DOHH2 (cell line): ENCODE measurements around the gene LCN2.

Experiments
- H3F3A ChIP-seq: fragments of 200-600 bp; sonication (generic), shearing (Covaris generic); 2 replicates; pipeline ENCODE4 v1.6.0; 2016; ENCODE audit warnings: antibody characterized with exemption, mild to moderate bottlenecking; ENCODE audit not compliant: control insufficient read depth, insufficient read depth
- H3K27ac ChIP-seq: fragments of 200-600 bp; sonication (generic); 2 replicates; pipeline ENCODE4 v1.5.1; 2014; ENCODE audit warnings: low read depth, mild to moderate bottlenecking, low read length, moderate library complexity
- H3K27me3 ChIP-seq: fragments of 200-600 bp; sonication (generic); 2 replicates; pipeline ENCODE4 v1.6.1; 2014; ENCODE audit warnings: mild to moderate bottlenecking, low read length, mixed read lengths; ENCODE audit not compliant: control insufficient read depth
- H3K36me3 ChIP-seq: fragments of 200-600 bp; sonication (generic); 2 replicates; pipeline ENCODE4 v1.6.1; 2014; ENCODE audit warnings: mild to moderate bottlenecking, low read length, moderate library complexity, mixed read lengths; ENCODE audit not compliant: control insufficient read depth
- H3K4me1 ChIP-seq: fragments of 200-600 bp; sonication (generic); 2 replicates; pipeline ENCODE4 v1.6.1; 2014; ENCODE audit warnings: mild to moderate bottlenecking, low read length, mixed read lengths; ENCODE audit not compliant: control insufficient read depth
- H3K4me2 ChIP-seq: fragments of 200-600 bp; sonication (generic); 2 replicates; pipeline ENCODE4 v1.6.0; 2014; ENCODE audit warnings: mild to moderate bottlenecking, low read length, moderate library complexity
- H3K4me3 ChIP-seq: fragments of 200-600 bp; sonication (generic); 2 replicates; pipeline ENCODE4 v1.5.1; 2014; ENCODE audit warnings: mild to moderate bottlenecking, low read length, mixed read lengths
- H3K79me2 ChIP-seq: fragments of 200-600 bp; sonication (generic); 2 replicates; pipeline ENCODE4 v1.6.1; 2014; ENCODE audit warnings: mild to moderate bottlenecking, low read length, mixed read lengths; ENCODE audit not compliant: control insufficient read depth
- H3K9me2 ChIP-seq: fragments of 200-600 bp; sonication (generic); replicated peaks from 2 replicates; pipeline ENCODE4 v1.6.1; 2014; ENCODE audit warnings: mild to moderate bottlenecking, low read length, mixed read lengths; ENCODE audit not compliant: control insufficient read depth
- H3K9me3 ChIP-seq: fragments of 200-600 bp; sonication (generic); 2 replicates; pipeline ENCODE4 v1.6.1; 2014; ENCODE audit warnings: antibody characterized with exemption, low read length, mixed read lengths; ENCODE audit not compliant: control insufficient read depth, insufficient read depth
- H4K20me1 ChIP-seq: fragments of 200-600 bp; sonication (generic); 2 replicates; pipeline ENCODE4 v1.6.0; 2014; ENCODE audit warnings: low read depth, mild to moderate bottlenecking, antibody characterized with exemption, low read length, moderate library complexity; ENCODE audit not compliant: control insufficient read depth, insufficient read depth
- EZH2phosphoT487 ChIP-seq: fragments of 200-600 bp; sonication (generic); IDR thresholded peaks from 2 replicates; pipeline ENCODE4 v1.6.1; 2017; ENCODE audit warnings: borderline replicate concordance, mild to moderate bottlenecking, antibody characterized with exemption, low read length, moderate library complexity, mixed read lengths
- TF ChIP-seq, protein P1 (sequence below): fragments of 200-600 bp; sonication (generic); IDR thresholded peaks from one replicate; pipeline ENCODE4 v1.5.1; 2014; ENCODE audit warnings: antibody characterized with exemption, mild to moderate bottlenecking, low read depth, low read length; ENCODE audit not compliant: poor library complexity, severe bottlenecking

LCN2 gene

DNA sequence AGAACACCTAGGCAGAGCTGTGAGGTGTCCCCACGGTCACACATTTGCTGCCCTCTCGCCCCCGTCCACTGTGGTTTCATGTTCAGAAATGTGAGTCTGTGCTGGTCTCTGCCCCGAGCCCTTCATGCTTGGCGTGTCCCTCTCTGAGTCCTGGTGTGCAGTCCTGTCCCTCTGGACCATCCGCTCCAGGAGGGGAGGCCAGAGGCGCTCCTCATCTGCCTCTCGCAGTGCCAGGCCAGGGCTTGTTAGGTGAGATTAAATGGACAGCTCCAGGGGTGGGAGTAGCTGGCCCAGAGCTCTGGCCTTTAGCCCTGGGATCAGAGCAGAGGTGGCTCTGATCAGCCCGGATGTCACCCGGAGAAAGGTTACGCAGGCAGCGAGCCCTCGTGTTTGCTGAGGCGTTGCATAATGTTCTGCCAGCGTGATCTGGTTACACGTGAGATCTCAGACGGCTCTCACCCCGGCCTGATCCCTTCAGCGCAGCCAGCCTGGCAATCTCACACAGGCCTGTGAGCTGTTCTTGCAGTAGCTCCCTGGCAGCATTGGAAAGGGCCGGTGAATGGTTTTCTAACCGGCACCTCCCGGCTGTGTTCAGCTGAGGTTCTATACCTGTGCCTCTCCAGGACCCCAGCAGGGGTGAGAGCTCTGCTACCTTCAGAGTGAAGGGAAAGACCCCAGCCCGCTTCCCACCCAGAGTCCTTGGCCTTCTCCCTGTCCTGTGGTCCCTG, 46.2 kb upstream of the LCN2 start:
- no peaks in the 10 kb centered on the region for H4K20me1 ChIP-seq
- H3K9me2 ChIP-seq, result no peaks in the 10 kb centered on the region
- peaks cover 52% of the 10 kb centered on the region for H3K36me3 ChIP-seq
- peaks cover 8% of the 10 kb centered on the region for H3K79me2 ChIP-seq
- H3K9me3 ChIP-seq, result no peaks in the 10 kb centered on the region
- H3F3A ChIP-seq, result no peaks in the 10 kb centered on the region
- TF ChIP-seq, protein P1, sequence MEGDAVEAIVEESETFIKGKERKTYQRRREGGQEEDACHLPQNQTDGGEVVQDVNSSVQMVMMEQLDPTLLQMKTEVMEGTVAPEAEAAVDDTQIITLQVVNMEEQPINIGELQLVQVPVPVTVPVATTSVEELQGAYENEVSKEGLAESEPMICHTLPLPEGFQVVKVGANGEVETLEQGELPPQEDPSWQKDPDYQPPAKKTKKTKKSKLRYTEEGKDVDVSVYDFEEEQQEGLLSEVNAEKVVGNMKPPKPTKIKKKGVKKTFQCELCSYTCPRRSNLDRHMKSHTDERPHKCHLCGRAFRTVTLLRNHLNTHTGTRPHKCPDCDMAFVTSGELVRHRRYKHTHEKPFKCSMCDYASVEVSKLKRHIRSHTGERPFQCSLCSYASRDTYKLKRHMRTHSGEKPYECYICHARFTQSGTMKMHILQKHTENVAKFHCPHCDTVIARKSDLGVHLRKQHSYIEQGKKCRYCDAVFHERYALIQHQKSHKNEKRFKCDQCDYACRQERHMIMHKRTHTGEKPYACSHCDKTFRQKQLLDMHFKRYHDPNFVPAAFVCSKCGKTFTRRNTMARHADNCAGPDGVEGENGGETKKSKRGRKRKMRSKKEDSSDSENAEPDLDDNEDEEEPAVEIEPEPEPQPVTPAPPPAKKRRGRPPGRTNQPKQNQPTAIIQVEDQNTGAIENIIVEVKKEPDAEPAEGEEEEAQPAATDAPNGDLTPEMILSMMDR, result no peak
- no peak for TF ChIP-seq EZH2phosphoT487
- no peak overlapping the region for H3K4me3 ChIP-seq
- no peaks in the 10 kb centered on the region for H3K4me1 ChIP-seq
- H3K27ac ChIP-seq, result no peak overlapping the region
- no peak overlapping the region for H3K4me2 ChIP-seq
- H3K27me3 ChIP-seq, result no peaks in the 10 kb centered on the region

DNA sequence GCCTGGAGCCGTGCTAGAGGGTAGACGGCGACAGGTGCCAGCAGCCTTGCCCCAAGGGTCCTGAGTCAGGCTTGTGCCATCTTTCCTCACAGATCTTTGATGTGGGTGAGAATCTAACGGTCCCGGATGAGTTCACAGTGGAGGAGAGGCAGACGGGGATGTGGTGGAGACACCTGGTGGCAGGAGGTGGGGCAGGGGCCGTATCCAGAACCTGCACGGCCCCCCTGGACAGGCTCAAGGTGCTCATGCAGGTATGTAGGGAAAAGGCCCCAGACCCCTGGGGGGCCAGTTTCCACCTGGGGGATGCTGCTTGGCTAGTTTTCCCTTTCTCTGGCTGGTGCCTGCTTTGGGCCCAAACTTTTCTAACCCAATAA, 45.7 kb upstream of the LCN2 start:
- Histone ChIP-seq H3K36me3 (peaks cover 56% of the 10 kb centered on the region), H3K79me2 (peaks cover 4% of the 10 kb centered on the region), H3K27ac (no peak overlapping the region), H3K4me1 (no peaks in the 10 kb centered on the region), H3K4me3 (no peak overlapping the region), H3K9me2 (no peaks in the 10 kb centered on the region), H4K20me1 (no peaks in the 10 kb centered on the region), H3F3A (0 out of 2 replicates have a peak, but pooled peaks cover 3% of the 10 kb centered on the region), H3K27me3 (no peaks in the 10 kb centered on the region), H3K9me3 (no peaks in the 10 kb centered on the region), H3K4me2 (no peak overlapping the region)
- no peak for TF ChIP-seq EZH2phosphoT487
- TF ChIP-seq, protein P1, result peak; percentile 34

DNA sequence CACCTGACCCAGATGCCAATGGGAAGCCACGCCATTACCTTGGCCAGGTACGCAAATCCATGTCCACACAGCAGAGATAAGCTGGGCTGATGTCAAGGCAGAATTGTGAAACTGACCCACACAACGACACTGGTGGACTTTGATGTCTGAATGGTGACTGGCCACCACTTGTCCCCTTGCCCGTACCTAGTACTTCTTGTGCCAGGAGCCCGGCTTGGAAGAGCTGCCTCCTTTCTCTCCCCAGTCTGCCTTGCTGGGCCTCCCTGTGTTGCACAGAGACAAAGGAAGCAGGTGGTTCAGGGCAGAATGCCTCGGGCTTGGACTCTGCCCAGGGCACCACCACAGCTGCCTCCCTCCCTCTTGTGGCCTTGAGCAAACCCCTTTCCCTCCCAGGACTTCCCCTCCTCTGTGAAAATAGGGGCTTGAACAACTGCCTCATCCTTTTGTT, 45.1 kb upstream of the LCN2 start:
- Histone ChIP-seq H3K4me1 (no peaks in the 10 kb centered on the region), H3K79me2 (no peaks in the 10 kb centered on the region; the same call in 1 of the 2 replicates), H4K20me1 (no peaks in the 10 kb centered on the region), H3K36me3 (peaks cover 62% of the 10 kb centered on the region), H3K27me3 (no peaks in the 10 kb centered on the region), H3K27ac (no peak overlapping the region), H3K4me3 (no peak overlapping the region), H3K9me2 (no peaks in the 10 kb centered on the region), H3F3A (0 out of 2 replicates have a peak, but pooled peaks cover 3% of the 10 kb centered on the region), H3K9me3 (no peaks in the 10 kb centered on the region), H3K4me2 (no peak overlapping the region)
- TF ChIP-seq EZH2phosphoT487, result no peak

DNA sequence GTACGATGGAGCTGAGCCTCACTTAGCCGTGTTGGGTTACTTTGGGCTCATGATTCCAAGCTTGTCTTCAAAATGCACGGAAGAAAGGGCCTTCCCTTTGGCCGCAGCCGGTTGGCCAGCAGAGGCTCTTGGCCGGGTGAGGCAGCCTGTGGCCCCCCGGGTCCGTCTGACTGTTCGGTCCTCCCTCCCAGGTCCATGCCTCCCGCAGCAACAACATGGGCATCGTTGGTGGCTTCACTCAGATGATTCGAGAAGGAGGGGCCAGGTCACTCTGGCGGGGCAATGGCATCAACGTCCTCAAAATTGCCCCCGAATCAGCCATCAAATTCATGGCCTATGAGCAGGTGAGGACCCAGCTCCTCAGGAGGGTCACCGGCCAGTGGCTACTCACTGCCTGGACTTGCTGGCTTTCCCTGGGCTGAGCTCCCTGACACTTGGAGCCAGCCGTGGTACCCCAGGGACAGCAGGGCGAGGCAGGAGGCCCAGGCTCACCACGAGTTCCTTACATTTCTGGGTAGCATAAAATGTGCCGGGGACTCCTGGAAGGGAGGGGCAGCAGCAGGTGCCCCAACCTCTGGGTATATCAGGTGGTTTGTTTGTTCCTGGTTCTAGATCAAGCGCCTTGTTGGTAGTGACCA, 43.6 kb upstream of the LCN2 start:
- Histone ChIP-seq H3K4me2 (no peak overlapping the region), H3K9me3 (no peaks in the 10 kb centered on the region), H3K4me3 (no peak overlapping the region), H3F3A (0 out of 2 replicates have a peak, but pooled peaks cover 3% of the 10 kb centered on the region), H3K36me3 (peaks cover 69% of the 10 kb centered on the region), H3K79me2 (no peaks in the 10 kb centered on the region), H4K20me1 (no peaks in the 10 kb centered on the region), H3K9me2 (no peaks in the 10 kb centered on the region), H3K27ac (no peak overlapping the region), H3K27me3 (no peaks in the 10 kb centered on the region), H3K4me1 (no peaks in the 10 kb centered on the region)
- no peak for TF ChIP-seq EZH2phosphoT487
- TF ChIP-seq, protein P1, result no peak
